GM19193 (cell line): ENCODE data around the gene RAI14.

Experiments
- POLR2A ChIP-seq: IDR thresholded peaks from 4 replicates; pipeline ENCODE4 v1.6.1; 2011; ENCODE audit not compliant: insufficient read depth, insufficient read length; ENCODE audit errors: extremely low read depth

The RAI14 gene

DNA sequence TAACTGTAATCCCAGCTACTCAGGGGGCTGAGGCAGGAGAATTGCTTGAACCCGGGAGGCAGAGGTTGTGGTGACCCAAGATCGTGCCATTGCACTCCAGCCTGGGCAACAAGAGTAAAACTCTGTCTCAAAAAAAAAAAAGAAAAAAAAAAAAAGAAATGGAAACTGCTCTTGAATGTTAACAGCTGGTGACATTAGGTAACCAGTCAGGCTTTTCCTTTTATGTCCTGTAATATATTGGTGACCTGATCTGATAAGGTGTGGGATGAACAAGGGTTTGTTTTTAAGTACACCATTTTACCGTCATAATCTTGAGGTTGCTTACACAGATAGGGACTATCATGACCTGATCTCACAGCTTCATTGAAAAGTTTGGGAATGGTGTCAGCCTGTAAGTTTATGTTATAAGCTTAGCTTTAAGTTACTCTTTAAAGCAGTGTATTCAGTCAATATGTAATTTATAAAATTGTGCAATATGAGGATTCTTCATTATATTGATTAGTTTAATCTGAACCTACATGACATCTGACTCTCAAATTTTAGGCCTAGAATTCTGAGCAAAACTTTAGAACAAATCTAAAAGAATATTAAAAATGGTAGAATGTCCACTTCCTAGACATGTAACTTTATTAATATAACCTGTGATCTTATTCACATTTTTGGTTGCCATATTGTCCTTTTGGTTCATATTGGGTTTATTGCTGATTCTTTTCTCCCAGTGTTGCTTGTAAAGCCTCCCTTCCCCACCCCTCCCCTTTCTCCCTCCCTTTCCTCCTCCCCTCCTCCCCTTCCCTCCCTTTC is 41.4 kb downstream of the RAI14 start:
- no peak for TF ChIP-seq POLR2A

GRCh38 chr5:34698109-34698419 is 41.9 kb downstream of the RAI14 start:
- no peak for TF ChIP-seq POLR2A

GRCh38 chr5:34698754-34699153 is 42.6 kb downstream of the RAI14 start:
- TF ChIP-seq POLR2A: no peak

DNA sequence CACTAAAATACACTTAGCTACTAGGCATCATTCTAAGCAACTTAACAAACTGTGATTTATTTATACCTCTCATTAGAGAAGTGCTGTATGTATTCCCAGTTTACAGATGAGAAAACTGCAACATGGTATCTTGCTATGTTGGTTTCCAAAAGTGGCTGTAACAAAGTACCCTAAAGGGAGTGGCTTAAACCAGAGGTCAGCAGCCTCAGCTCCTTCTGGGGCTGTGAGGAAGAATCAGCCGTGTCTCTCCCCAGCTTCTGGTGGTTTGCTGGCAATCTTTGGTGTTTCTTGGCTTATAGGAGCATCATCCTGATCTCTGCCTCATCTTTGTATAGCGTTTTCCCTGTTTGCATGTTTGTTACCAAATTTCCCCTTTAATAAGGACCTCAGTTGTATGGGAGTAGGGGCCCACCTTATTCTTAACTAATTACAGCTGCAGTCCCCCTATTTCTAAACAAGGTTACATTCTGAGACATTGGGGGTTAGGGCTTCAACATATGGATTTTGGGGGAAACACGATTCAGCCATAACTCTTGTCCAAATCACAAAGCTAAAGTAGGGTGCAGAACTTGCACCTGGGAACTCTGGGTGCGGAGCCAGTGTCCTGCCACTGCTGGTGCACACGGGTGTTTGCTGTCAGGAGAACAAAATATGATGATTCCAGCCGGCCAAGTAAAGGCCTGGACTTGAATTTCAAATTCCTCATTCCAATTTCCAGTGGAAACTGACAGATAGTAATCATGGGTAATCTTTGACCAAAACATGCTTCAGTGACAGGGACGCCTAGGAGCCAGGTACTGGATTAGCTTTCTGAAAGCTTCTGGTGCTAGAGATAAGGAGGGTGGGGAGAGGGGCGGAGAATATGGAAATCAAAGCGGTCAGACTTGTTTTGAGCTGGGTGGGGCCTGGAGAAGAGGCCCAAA is 43.3 kb downstream of the RAI14 start:
- no peak for TF ChIP-seq POLR2A

DNA sequence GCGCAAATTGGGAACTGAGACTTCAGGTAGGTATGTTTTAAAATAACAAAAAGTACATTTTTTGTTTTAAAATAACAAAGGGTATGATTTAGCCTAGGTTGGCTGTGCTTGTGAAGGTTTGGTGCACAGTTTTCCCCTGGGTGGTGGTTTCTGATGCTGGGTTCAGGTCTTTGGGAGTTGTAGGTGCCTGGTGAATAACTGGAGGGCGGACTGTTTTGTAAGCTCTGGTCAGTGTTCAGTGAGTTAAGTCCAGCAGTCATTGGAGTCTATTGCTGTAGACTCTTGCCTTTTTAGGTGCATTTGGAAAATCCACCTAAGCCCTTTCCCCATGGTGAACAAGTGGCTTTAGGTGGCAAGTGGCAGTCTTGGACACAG is 43.9 kb downstream of the RAI14 start:
- no peak for TF ChIP-seq POLR2A

GRCh38 chr5:34703767-34704713 is 47.9 kb downstream of the RAI14 start:
- TF ChIP-seq POLR2A: no peak

DNA sequence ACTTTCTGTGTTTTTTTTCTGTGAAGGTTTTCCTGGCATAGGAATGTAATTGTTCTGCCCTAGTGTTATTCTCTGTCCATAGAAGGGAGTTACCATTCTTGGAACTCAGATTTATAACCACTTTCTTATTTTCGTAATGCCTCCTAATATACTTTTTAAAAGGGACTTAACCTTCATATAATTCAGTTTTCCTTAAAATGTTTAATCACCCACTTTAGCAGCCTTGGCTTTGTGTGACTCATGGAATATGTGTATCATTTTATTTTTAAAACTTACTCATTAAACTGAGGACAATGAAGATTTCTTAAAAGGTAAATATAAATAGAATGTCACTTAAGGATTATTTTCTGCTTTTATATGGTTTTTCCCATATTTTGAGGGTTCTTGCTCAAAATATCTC is 50.0 kb downstream of the RAI14 start:
- TF ChIP-seq POLR2A: no peak

GRCh38 chr5:34707451-34708107 is 51.5 kb downstream of the RAI14 start:
- TF ChIP-seq POLR2A: no peak

GRCh38 chr5:34708777-34709176 is 52.6 kb downstream of the RAI14 start:
- TF ChIP-seq POLR2A: no peak

DNA sequence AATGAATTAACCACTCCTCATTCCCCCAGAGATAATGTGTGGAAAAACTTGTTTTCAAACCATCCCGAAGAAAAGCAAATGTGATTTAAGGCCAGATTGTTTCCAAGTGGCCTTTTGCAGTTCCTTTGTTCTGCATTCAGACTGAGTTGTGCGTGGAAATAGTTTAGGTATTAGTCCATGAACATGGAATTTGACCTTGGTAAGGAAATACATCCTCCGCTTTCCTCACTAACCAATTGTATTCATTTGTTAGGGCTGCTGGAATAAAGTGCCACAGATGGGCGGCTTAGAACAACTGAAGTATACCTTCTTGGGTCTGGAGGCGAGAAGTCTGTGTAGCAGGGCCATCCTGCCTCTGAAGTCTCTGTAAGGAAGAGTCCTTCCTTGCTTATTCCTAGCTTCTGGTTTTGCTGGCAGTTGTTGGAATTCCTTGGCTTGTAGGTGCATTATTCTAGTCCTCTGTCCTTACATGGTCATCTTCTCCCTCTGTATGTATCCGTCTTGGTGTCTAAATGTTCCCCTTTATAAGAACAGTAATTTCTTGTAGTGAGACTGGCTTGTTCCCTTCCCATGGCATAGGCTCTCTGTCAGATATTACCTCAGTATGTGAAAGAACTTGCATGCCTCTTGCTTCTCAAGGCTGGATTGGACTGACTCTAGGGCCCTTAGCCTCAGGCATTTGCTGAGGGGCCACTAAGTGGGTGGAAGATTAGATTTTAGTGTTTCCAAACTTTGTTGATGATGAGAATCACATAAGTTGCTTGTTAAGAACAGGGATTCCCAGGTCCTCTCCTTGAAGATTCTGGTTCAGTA is 53.9 kb downstream of the RAI14 start:
- no peak for TF ChIP-seq POLR2A

DNA sequence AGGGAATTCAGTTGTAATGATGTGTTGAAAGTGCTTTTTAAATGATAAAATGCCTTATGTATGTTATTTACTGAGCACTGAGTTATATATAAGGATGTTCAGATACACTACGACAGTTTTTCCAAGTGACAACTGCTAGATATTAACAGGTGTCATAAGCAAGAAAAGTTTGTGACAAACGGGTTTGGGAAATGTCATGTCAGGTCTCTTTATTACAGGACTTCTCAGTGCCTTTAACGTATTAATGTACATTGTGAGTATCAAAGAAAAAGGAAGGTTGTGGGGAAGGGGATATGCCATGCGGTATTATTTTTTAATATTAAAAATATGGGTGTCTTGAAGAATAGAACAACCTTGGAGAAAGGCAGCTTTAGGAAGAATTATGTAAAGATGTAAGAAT is 56.4 kb downstream of the RAI14 start:
- TF ChIP-seq POLR2A: no peak

GRCh38 chr5:34715711-34716110 is 59.6 kb downstream of the RAI14 start:
- no peak for TF ChIP-seq POLR2A

GRCh38 chr5:34716986-34717385 is 60.9 kb downstream of the RAI14 start:
- no peak for TF ChIP-seq POLR2A
